Stromal cell of bone marrow (primary cell): ENCODE results near the gene TFCP2L1.

Source experiments
- DNase-seq: peaks from one replicate; pipeline ENCODE4 v3.0.0-alpha.2; 2012; ENCODE audit warnings: low read depth

TFCP2L1 gene

GRCh38 chr2:121266543-121267106 lies 18.4 kb downstream of the TFCP2L1 start:
- no peak for DNase-seq

- DNase-seq = no peak
Observed at GRCh38 chr2:121263996-121264715, 20.8 kb downstream of the TFCP2L1 start.

GRCh38 chr2:121260370-121261154 lies 24.4 kb downstream of the TFCP2L1 start:
- DNase-seq = no peak

- DNase-seq = no peak
Observed at GRCh38 chr2:121258051-121258450, 27.0 kb downstream of the TFCP2L1 start.

- no peak for DNase-seq
Observed at GRCh38 chr2:121257480-121257840, 27.5 kb downstream of the TFCP2L1 start.

GRCh38 chr2:121256720-121257479 lies 28.1 kb downstream of the TFCP2L1 start:
- no peak for DNase-seq

DNA sequence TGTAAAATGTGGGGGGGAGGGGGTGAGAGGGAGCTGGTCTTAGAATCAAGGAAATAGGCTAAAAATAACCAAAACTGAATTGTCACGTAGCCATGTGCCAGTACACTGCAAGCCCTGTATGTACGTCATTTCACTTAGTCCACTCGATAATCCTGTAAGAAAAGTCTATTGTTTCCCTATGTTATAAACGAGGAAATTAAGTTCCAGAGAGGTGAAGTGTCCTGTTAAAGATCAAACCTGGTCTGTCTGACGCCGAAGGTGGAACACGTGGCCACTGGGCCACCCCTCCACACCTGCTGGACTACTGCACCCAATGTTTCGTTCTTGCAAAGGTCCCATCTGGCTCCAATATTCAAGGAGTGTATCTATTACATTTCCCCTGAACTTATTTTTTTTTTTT lies 29.6 kb downstream of the TFCP2L1 start:
- no peak for DNase-seq

DNA sequence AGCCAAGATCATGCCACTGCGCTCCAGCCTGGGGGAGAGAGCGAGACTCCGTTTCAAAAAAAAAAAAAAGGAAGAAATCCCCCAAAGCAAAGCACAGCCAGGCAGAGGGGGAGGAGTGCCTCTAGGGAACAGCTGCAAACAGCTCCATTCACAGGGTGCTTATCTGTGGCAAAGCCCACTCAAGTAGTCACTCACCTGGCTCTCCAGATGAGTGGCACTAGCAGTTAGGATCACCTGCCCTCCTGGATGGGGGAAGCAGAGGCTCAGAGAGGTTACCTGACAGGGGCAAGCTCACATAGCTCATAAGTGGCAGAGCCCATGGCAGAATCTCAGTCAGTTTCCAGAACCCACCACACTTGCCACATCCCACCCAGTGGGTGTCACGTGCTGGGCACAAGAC lies 30.3 kb downstream of the TFCP2L1 start:
- DNase-seq = no peak

GRCh38 chr2:121253674-121254240 lies 31.2 kb downstream of the TFCP2L1 start:
- DNase-seq = no peak

GRCh38 chr2:121253021-121253673 lies 31.9 kb downstream of the TFCP2L1 start:
- DNase-seq = no peak

- no peak for DNase-seq
Observed at GRCh38 chr2:121251497-121251896, 33.5 kb downstream of the TFCP2L1 start.

DNA sequence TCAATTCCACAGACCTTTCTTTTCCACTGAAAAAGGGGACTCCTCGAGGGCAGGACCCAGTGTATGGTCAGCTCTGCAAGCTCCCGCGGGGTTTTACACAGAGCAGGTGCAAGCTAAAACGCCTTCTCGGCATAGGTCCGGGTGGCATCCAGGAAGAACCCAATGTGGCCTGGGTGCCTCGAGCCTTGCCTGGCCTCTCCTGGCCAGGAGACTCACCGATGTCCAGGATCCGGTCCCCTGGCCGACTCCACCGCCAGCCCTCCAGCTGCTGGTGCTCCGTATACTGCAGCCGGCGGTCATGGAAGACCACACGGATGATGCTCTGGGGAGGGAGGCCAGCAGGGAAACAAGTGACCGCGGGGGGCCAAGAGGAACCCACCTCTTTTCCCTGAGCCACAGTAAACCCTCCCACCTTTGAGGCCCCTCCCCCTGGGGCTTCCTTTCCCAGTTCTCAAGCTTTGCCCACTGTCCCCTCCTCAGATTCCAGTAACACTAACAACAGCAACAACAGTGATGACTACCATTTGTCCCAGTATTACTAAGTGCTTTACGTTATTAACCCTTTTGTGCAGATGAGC lies 36.1 kb downstream of the TFCP2L1 start:
- DNase-seq = no peak

DNA sequence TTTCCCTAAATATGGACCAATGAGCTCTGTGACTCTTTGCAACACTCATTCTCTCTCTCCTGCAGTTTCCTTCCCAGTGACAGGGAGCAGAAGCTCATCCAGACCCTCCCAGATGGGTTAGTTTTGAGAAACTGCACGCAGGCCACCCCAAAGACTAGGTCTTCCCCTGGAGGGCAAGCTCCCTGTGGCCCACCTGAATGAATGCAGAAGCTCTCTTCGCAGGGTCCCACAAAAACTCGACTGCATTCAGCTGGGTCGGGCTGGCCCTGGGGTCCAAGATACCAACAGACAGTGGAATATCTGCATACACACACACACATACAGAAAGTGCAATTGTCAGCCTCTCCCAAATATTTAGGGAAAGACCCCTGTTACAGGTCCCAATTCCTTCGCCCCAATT lies 37.0 kb downstream of the TFCP2L1 start:
- DNase-seq = no peak

DNA sequence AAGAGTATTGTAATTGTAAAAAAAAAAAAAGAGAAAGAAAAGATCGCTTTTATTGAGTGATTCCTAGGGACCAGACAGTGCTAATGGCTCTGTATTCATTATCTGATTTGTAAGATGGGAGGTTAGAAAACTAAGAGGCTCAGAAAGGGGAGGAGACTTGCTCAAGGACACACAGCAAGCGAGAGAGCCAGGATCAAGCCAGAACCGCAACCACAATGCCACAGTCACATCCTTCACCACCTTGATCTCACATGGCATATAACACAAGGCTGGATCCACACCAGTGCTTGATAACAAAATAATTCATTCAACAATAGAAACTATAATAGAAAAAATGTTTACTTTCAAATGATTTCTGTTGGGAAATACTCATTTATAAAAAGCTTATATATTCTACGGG lies 37.5 kb downstream of the TFCP2L1 start:
- DNase-seq = no peak

DNA sequence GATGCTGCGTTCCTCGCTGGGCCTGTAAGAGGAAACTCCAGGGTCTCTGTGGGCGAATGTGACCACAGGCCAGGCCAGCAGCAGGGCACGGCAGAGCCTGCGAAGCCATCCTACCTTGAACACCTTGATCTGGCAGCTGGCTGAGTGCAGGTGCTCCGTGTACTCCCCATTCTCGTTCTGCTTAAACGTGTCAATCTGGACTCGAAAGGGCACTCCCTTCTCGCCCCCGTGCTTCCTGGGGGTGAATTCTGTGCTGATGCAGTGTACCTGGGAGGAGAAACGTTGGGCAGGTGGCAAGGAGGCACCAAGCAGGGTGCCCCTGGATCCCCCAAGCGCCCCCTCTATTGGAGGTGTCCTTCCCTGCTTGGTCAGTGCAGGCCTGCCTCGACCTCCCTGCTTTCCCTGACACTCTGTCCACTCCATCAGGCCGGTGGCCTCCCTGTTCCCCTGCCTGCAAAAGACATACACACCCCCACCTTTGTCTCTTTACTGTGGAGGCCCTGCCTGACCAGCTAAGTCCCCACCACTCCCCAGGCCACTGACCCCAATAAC lies 38.2 kb downstream of the TFCP2L1 start:
- no peak for DNase-seq

- DNase-seq = no peak
Observed at GRCh38 chr2:121245913-121246312, 39.1 kb downstream of the TFCP2L1 start.

GRCh38 chr2:121245120-121245820 lies 39.7 kb downstream of the TFCP2L1 start:
- DNase-seq = no peak

- DNase-seq = no peak
Observed at GRCh38 chr2:121244616-121245015, 40.4 kb downstream of the TFCP2L1 start.

DNA sequence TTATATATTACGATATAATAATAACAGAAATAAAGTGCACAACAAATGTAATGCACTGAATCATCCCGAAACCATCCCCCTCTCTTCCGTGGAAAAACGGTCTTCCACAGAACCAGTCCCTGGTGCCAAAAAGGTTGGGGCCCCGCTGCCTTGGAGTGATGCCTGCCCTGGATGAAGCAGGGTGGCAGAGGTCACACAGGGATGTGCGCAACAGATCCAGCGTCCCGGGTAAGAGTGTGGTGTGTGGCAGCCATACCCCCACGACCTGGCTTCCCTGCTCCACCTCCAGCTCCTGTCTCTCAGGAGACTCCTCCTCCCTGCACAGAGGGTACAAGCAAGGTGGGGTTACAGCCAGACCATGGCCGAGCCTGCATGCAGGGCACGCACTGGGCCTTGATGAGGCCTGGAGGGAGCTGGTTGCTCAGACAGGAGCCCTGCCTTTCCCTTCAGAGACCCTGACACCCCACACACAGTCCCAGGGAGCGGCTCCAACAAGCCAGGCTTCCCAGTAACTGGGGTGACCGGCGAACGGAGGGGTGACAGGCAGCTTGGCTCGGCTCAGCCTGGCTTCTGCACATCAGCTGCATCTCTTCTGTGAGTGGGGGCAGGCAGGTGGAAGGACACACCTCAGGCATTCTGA lies 41.1 kb downstream of the TFCP2L1 start:
- DNase-seq = no peak

- no peak for DNase-seq
Observed at GRCh38 chr2:121242976-121243375, 42.0 kb downstream of the TFCP2L1 start.
